Measurements from ENCODE around the gene CARNS1. TPM values are rescaled to one million over a fixed set of nuclear protein-coding genes. Genes with fewer than 3 reads are reported as not detected.
A peak's percentile ranks its signal among the peaks of the same experiment; 100 is the strongest.

CARNS1 gene
- total RNA-seq (29.2 TPM), polyA plus RNA-seq (ENCODE audit: insufficient read depth in 1 of 8, insufficient read length in 8 of 8, low replicate concordance in 1 of 8) (10 to 100 TPM; 30.6 to 80.7 (median 61.0) TPM)
- long read RNA-seq, donor 1, partial matches to known transcripts, result 17 of 18 reads
- long read RNA-seq, donor 1, other reads (novel, unspliced or antisense), result 0 of 18 reads
- long read RNA-seq, donor 2, result 0 reads
- long read RNA-seq, donor 3, full-length matches to known transcripts, result 6 of 11 reads
- long read RNA-seq, donor 3, partial matches to known transcripts, result 5 of 11 reads
- long read RNA-seq, donor 3, other reads (novel, unspliced or antisense), result 0 of 11 reads
- long read RNA-seq, donor 4, partial matches to known transcripts, result 20 of 23 reads
- long read RNA-seq, donor 4, other reads (novel, unspliced or antisense), result 0 of 23 reads
- long read RNA-seq, donor 5, partial matches to known transcripts, result 51 of 52 reads
- long read RNA-seq, donor 5, other reads (novel, unspliced or antisense), result 0 of 52 reads
- long read RNA-seq, donor 6, partial matches to known transcripts, result 0 of 1 reads
- long read RNA-seq, donor 6, other reads (novel, unspliced or antisense), result 0 of 1 reads
- long read RNA-seq, donor 7, partial matches to known transcripts, result 0 of 2 reads
- long read RNA-seq, donor 7, other reads (novel, unspliced or antisense), result 0 of 2 reads
- long read RNA-seq, donor 8, result 0 reads
- long read RNA-seq, donor 9, partial matches to known transcripts, result 0 of 1 reads
- long read RNA-seq, donor 9, other reads (novel, unspliced or antisense), result 0 of 1 reads
- long read RNA-seq, donor 10, result 0 reads
- long read RNA-seq, donor 11, result 0 reads

- DNase-seq, result no peak
- H3K27me3 ChIP-seq (ENCODE audit: control insufficient read depth, insufficient read depth, low read length), result peaks cover 35% of the 10 kb centered on the region
- H3K27ac ChIP-seq (ENCODE audit: low read length), result peak within 1 kb of the TSS; percentile 94
- peaks cover 72% of the 10 kb centered on the region for H3K4me1 ChIP-seq (ENCODE audit: control insufficient read depth, insufficient read depth, low read length)
- peaks cover 4% of the 10 kb centered on the region for H3K36me3 ChIP-seq (ENCODE audit: control insufficient read depth, insufficient read depth, low read length)
- WGBS (ENCODE audit: insufficient coverage), result 5% methylated on average over 43 of the region's 67 CpGs
- H3K4me3 ChIP-seq (ENCODE audit: low read length), result peak within 1 kb of the TSS; percentile 44
- H3K9me3 ChIP-seq (replicated peaks; ENCODE audit: control insufficient read depth, low read depth, low read length), result no peaks in the 10 kb centered on the region
These were observed at the start of gene CARNS1 for GRCh38 chr11:67415501-67416304. CARNS1 (plus strand) TSS chr11:67415678; CDS start chr11:67416200, 522 bp downstream.

- Histone ChIP-seq H3K9me3 (replicated peaks; ENCODE audit: control insufficient read depth, low read depth, low read length) (no peaks in the 10 kb centered on the region), H3K27me3 (ENCODE audit: control insufficient read depth, insufficient read depth, low read length) (peaks cover 7% of the 10 kb centered on the region), H3K27ac (ENCODE audit: low read length) (peak overlapping the region; percentile 67), H3K4me1 (ENCODE audit: control insufficient read depth, insufficient read depth, low read length) (peaks cover 50% of the 10 kb centered on the region), H3K36me3 (ENCODE audit: control insufficient read depth, insufficient read depth, low read length) (peaks cover 6% of the 10 kb centered on the region), H3K4me3 (ENCODE audit: low read length) (no peak overlapping the region)
- 37% methylated on average over 14 of the region's 14 CpGs for WGBS (ENCODE audit: insufficient coverage)
- DNase-seq, result peak; percentile 51
These were observed 49.6 kb upstream of the CARNS1 start for GRCh38 chr11:67365736-67366444.

GRCh38 chr11:67366546-67366945 lies 48.9 kb upstream of the CARNS1 start:
- no peak overlapping the region for H3K4me3 ChIP-seq (ENCODE audit: low read length)
- H3K36me3 ChIP-seq (ENCODE audit: control insufficient read depth, insufficient read depth, low read length), result peaks cover 6% of the 10 kb centered on the region
- peak overlapping the region; percentile 67 for H3K27ac ChIP-seq (ENCODE audit: low read length)
- peaks cover 7% of the 10 kb centered on the region for H3K27me3 ChIP-seq (ENCODE audit: control insufficient read depth, insufficient read depth, low read length)
- H3K4me1 ChIP-seq (ENCODE audit: control insufficient read depth, insufficient read depth, low read length), result peaks cover 57% of the 10 kb centered on the region
- DNase-seq, result peak; percentile 87
- H3K9me3 ChIP-seq (replicated peaks; ENCODE audit: control insufficient read depth, low read depth, low read length), result no peaks in the 10 kb centered on the region
- WGBS (ENCODE audit: insufficient coverage), result 35% methylated on average over 2 of the region's 8 CpGs

GRCh38 chr11:67366961-67367760 lies 48.3 kb upstream of the CARNS1 start:
- Histone ChIP-seq H3K4me1 (ENCODE audit: control insufficient read depth, insufficient read depth, low read length) (peaks cover 63% of the 10 kb centered on the region), H3K27ac (ENCODE audit: low read length) (peak overlapping the region; percentile 67), H3K4me3 (ENCODE audit: low read length) (no peak overlapping the region), H3K36me3 (ENCODE audit: control insufficient read depth, insufficient read depth, low read length) (peaks cover 6% of the 10 kb centered on the region), H3K27me3 (ENCODE audit: control insufficient read depth, insufficient read depth, low read length) (peaks cover 11% of the 10 kb centered on the region), H3K9me3 (replicated peaks; ENCODE audit: control insufficient read depth, low read depth, low read length) (no peaks in the 10 kb centered on the region)
- peak; percentile 69 for DNase-seq
- WGBS (ENCODE audit: insufficient coverage), result 39% methylated on average over 17 of the region's 25 CpGs

- H3K27ac ChIP-seq (ENCODE audit: low read length), result peak overlapping the region; percentile 67
- no peak overlapping the region for H3K4me3 ChIP-seq (ENCODE audit: low read length)
- 43% methylated on average over 7 of the region's 7 CpGs for WGBS (ENCODE audit: insufficient coverage)
- peaks cover 12% of the 10 kb centered on the region for H3K27me3 ChIP-seq (ENCODE audit: control insufficient read depth, insufficient read depth, low read length)
- no peaks in the 10 kb centered on the region for H3K9me3 ChIP-seq (replicated peaks; ENCODE audit: control insufficient read depth, low read depth, low read length)
- H3K4me1 ChIP-seq (ENCODE audit: control insufficient read depth, insufficient read depth, low read length), result peaks cover 65% of the 10 kb centered on the region
- H3K36me3 ChIP-seq (ENCODE audit: control insufficient read depth, insufficient read depth, low read length), result peaks cover 6% of the 10 kb centered on the region
- no peak for DNase-seq
These were observed 47.7 kb upstream of the CARNS1 start for GRCh38 chr11:67367761-67368227.

GRCh38 chr11:67368621-67369020 lies 46.9 kb upstream of the CARNS1 start:
- 78% methylated on average over 1 of the region's 3 CpGs for WGBS (ENCODE audit: insufficient coverage)
- peaks cover 68% of the 10 kb centered on the region for H3K4me1 ChIP-seq (ENCODE audit: control insufficient read depth, insufficient read depth, low read length)
- no peaks in the 10 kb centered on the region for H3K9me3 ChIP-seq (replicated peaks; ENCODE audit: control insufficient read depth, low read depth, low read length)
- H3K27ac ChIP-seq (ENCODE audit: low read length), result no peak overlapping the region
- no peak for DNase-seq
- no peak overlapping the region for H3K4me3 ChIP-seq (ENCODE audit: low read length)
- H3K27me3 ChIP-seq (ENCODE audit: control insufficient read depth, insufficient read depth, low read length), result peaks cover 12% of the 10 kb centered on the region
- peaks cover 6% of the 10 kb centered on the region for H3K36me3 ChIP-seq (ENCODE audit: control insufficient read depth, insufficient read depth, low read length)

- peaks cover 74% of the 10 kb centered on the region for H3K4me1 ChIP-seq (ENCODE audit: control insufficient read depth, insufficient read depth, low read length)
- WGBS (ENCODE audit: insufficient coverage), result 75% methylated on average over 7 of the region's 8 CpGs
- peaks cover 6% of the 10 kb centered on the region for H3K36me3 ChIP-seq (ENCODE audit: control insufficient read depth, insufficient read depth, low read length)
- peak overlapping the region; percentile 53 for H3K27ac ChIP-seq (ENCODE audit: low read length)
- H3K9me3 ChIP-seq (replicated peaks; ENCODE audit: control insufficient read depth, low read depth, low read length), result no peaks in the 10 kb centered on the region
- peaks cover 18% of the 10 kb centered on the region for H3K27me3 ChIP-seq (ENCODE audit: control insufficient read depth, insufficient read depth, low read length)
- no peak for DNase-seq
- no peak overlapping the region for H3K4me3 ChIP-seq (ENCODE audit: low read length)
These were observed 46.2 kb upstream of the CARNS1 start for GRCh38 chr11:67369275-67369674.

GRCh38 chr11:67369801-67370284 lies 45.6 kb upstream of the CARNS1 start:
- Histone ChIP-seq H3K27me3 (ENCODE audit: control insufficient read depth, insufficient read depth, low read length) (peaks cover 24% of the 10 kb centered on the region), H3K27ac (ENCODE audit: low read length) (peak overlapping the region; percentile 53), H3K4me1 (ENCODE audit: control insufficient read depth, insufficient read depth, low read length) (peaks cover 77% of the 10 kb centered on the region), H3K9me3 (replicated peaks; ENCODE audit: control insufficient read depth, low read depth, low read length) (no peaks in the 10 kb centered on the region), H3K36me3 (ENCODE audit: control insufficient read depth, insufficient read depth, low read length) (peaks cover 4% of the 10 kb centered on the region), H3K4me3 (ENCODE audit: low read length) (no peak overlapping the region)
- peak; percentile 56 for DNase-seq
- whole genome bisulfite sequencing (ENCODE audit: insufficient coverage), result 25% methylated on average over 8 of the region's 12 CpGs
